Measurements from ENCODE around the gene TECR. TPM values are rescaled to one million over a fixed set of nuclear protein-coding genes. Genes with fewer than 3 reads are reported as not detected.

The TECR gene
- total and polyA plus RNA-seq, 2 of the 13 experiments (the other 11 are each of a cell fraction or from before 2014, with no cell fraction given): 54.9 to 121 TPM

GRCh38 chr19:14497228-14497921 is 32.0 kb upstream of the TECR start (continued):
- no peak for TF ChIP-seq ZNF275 (CRISPR knock-in tag; IDR thresholded peaks at IDR 0.05; ENCODE audit: borderline replicate concordance)
- TF ChIP-seq FOXA1 (IDR thresholded peaks at IDR 0.05): no peak
- 0 out of 2 replicates have a peak, but pooled peaks have one; percentile 45 for TF ChIP-seq FOXA1 (CRISPR knock-in tag; IDR thresholded peaks at IDR 0.05)
- TF ChIP-seq GABPB1 (CRISPR knock-in tag; IDR thresholded peaks at IDR 0.05): peak; percentile 36; the same call in 1 of the 2 replicates
- no peak for TF ChIP-seq ZBTB39 (CRISPR knock-in tag; IDR thresholded peaks at IDR 0.05)
- peak; percentile 25 for TF ChIP-seq TEAD3 (CRISPR knock-in tag; optimal IDR thresholded peaks at IDR 0.05; ENCODE audit: borderline replicate concordance)
- TF ChIP-seq SIX1 (CRISPR knock-in tag; IDR thresholded peaks at IDR 0.05; ENCODE audit: borderline replicate concordance): no peak
- no peak for TF ChIP-seq ZNF713 (CRISPR knock-in tag; IDR thresholded peaks at IDR 0.05)
- no peak for TF ChIP-seq SNAI1 (CRISPR knock-in tag; IDR thresholded peaks at IDR 0.05; ENCODE audit: borderline replicate concordance)
- TF ChIP-seq NFIC (IDR thresholded peaks at IDR 0.05; ENCODE audit: low read length): no peak
- TF ChIP-seq ZNF639 (CRISPR knock-in tag; conservative IDR thresholded peaks at IDR 0.05): no peak
- no peak for TF ChIP-seq HNRNPH1 (optimal IDR thresholded peaks at IDR 0.05; ENCODE audit: low read depth, low read length)
- TF ChIP-seq ARHGAP35 (CRISPR knock-in tag; IDR thresholded peaks at IDR 0.05; ENCODE audit: borderline replicate concordance): no peak
- TF ChIP-seq MAX (IDR thresholded peaks at IDR 0.05): 0 out of 2 replicates have a peak, but pooled peaks have one; percentile 13
- TF ChIP-seq PRPF4 (IDR thresholded peaks at IDR 0.05; ENCODE audit: low read depth, low read length, poor library complexity, severe bottlenecking): no peak
- no peak for TF ChIP-seq MZF1 (CRISPR knock-in tag; IDR thresholded peaks at IDR 0.05; ENCODE audit: borderline replicate concordance)
- no peak for TF ChIP-seq ZNF543 (CRISPR knock-in tag; IDR thresholded peaks at IDR 0.05)
- no peak for TF ChIP-seq MLLT10 (CRISPR knock-in tag; IDR thresholded peaks at IDR 0.05)
- TF ChIP-seq ELK4 (CRISPR knock-in tag; IDR thresholded peaks at IDR 0.05; ENCODE audit: borderline replicate concordance): no peak
- no peak for TF ChIP-seq ZNF549 (CRISPR knock-in tag; IDR thresholded peaks at IDR 0.05)
- TF ChIP-seq DRAP1 (CRISPR knock-in tag; IDR thresholded peaks at IDR 0.05): 0 out of 2 replicates have a peak, but pooled peaks have one; percentile 21
- no peak for TF ChIP-seq THRA (CRISPR knock-in tag; IDR thresholded peaks at IDR 0.05; ENCODE audit: borderline replicate concordance)
- no peak for TF ChIP-seq TBP (CRISPR knock-in tag; IDR thresholded peaks at IDR 0.05)
